ENCODE results near the gene CHRNB1.

CHRNB1 gene

DNA sequence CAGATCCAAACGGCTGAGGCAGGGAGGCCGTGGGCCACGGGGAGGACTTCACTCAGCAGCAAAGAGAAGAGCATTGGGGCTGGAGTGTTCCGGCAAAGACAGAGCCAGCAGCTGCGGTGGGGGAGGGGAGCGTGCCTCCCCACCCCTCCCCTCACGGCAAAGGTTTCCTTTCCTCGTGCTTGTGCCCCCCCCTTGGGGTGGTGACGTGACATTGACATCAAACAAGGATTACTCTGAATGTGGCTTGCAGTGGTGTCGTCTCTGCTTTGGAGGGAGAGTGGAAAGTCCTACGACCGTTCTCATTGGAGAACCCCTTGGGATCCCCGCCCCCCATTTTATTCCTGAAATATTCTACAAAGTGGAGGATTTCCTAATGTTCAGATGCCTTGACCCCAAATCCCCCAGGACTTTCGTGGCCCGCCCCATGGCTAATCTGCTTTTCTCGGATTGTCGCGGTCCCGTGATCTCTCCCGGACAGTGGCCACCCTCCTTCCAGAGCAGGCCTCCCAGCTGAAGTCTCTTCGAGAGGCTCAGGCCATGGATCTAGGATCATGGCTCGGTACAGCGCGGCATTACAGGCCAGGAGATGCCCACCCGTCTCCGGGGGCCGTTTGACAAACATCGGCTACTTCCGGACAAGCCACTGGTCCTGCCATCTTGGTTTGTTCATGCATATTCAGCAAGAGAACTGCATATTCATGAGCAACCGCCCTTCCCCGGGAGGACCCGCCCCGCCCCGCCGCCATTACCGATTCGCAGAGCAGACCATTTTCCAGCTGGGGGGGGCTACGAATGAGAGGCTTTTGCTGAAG, 38.6 kb downstream of the CHRNB1 start:
- DNase-seq (ENCODE audit: low spot score) (peak; percentile 83), FAIRE-seq (no peak)

DNA sequence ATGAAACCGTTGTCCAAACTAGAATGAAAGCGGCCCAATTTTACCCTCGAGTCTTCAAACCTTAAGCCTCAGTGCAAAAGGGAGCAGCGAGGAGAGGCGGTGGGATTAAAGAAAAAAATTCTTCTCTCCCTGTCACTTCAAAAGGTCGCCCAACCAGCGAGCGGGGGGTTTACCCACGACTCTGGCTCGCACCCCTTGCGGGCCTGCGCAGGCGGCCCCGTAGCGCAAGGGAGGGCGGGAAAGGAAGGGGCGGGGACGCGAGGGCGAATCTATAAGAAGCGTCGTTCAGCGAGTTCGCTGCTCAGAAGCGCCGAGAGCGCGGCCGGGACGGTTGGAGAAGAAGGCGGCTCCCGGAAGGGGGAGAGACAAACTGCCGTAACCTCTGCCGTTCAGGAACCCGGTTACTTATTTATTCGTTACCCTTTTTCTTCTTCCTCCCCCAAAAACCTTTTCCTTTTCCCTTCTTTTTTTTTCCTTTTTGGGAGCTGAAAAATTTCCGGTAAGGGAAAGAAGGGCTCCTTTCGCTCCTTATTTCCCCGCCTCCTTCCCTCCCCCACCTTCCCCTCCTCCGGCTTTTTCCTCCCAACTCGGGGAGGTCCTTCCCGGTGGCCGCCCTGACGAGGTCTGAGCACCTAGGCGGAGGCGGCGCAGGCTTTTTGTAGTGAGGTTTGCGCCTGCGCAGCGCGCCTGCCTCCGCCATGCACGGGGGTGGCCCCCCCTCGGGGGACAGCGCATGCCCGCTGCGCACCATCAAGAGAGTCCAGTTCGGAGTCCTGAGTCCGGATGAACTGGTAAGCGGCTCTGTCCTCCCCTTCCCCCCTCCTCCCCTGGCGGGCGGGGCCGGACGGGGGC, 39.4 kb downstream of the CHRNB1 start, which contains the start of gene POLR2A:
TSS of gene POLR2A (plus strand) at position 300 of the 852 bp plus-strand sequence.
- peak; percentile 40 for FAIRE-seq

GRCh38 chr17:7484919-7485377, 40.1 kb downstream of the CHRNB1 start:
- FAIRE-seq (no peak), DNase-seq (ENCODE audit: low spot score) (no peak)

More for the DNA sequence above, 39.4 kb downstream of the CHRNB1 start, which contains the start of gene POLR2A:
- peak; percentile 96 for DNase-seq (ENCODE audit: low spot score)

GRCh38 chr17:7486181-7486580, 41.3 kb downstream of the CHRNB1 start:
- no peak for DNase-seq (ENCODE audit: low spot score)
- no peak for FAIRE-seq

GRCh38 chr17:7490144-7490543, 45.3 kb downstream of the CHRNB1 start:
- FAIRE-seq (no peak), DNase-seq (ENCODE audit: low spot score) (no peak)

DNA sequence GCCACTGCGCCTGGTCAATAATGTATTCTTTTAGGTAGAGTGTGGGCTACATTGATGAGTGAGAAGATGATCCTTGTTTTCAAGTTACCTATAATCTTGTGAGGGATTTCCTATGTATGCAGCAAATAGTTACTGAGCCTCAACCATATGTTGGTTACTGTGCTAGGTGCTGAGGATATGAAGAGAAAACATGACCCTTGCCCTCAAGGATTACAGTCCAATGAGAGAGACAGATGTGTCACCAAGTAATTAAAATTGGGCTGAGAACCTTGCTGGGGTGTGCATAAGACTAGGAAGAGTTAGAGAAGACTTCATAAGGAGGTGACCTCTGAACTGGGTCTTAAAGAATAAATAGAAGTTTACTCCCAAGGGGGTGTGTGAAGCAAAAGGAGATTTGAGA, 46.7 kb downstream of the CHRNB1 start:
- no peak for FAIRE-seq
- no peak for DNase-seq (ENCODE audit: low spot score)

DNA sequence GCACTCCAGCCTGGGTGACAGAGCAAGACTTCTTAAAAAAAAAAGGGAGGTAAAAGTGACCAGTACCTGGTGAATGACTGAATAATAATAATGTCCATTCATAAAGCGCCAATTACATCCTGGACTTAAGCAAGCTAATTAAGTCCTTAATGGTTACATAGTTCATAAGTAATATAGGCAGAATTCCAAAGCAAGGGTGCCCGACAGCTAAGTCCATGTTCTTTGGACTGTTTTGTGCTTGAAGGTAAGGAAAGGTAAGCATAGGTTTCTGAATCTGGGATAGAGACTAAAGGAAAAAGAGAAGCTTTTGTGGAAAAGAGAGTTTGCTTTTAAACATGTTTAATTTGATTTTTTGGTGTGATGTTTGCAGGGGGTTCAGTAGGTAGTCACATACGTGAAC, 49.1 kb downstream of the CHRNB1 start:
- DNase-seq (ENCODE audit: low spot score) (no peak), FAIRE-seq (no peak)

DNA sequence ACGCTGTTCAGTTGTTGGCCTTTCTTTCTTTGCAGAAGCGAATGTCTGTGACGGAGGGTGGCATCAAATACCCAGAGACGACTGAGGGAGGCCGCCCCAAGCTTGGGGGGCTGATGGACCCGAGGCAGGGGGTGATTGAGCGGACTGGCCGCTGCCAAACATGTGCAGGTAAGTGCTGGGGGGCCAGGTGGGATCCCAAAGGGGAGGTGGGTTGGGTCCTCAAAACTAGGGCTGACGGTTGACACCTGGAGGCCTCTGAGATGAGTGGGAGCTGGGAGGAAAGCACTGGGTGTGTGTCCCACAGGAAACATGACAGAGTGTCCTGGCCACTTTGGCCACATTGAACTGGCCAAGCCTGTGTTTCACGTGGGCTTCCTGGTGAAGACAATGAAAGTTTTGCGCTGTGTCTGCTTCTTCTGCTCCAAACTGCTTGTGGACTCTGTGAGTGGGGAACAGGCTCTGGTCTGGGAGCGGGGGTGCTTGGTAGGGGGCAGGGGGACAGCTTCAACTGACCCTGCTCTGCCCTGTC, 51.1 kb downstream of the CHRNB1 start:
- DNase-seq (ENCODE audit: low spot score): no peak
- no peak for FAIRE-seq

DNA sequence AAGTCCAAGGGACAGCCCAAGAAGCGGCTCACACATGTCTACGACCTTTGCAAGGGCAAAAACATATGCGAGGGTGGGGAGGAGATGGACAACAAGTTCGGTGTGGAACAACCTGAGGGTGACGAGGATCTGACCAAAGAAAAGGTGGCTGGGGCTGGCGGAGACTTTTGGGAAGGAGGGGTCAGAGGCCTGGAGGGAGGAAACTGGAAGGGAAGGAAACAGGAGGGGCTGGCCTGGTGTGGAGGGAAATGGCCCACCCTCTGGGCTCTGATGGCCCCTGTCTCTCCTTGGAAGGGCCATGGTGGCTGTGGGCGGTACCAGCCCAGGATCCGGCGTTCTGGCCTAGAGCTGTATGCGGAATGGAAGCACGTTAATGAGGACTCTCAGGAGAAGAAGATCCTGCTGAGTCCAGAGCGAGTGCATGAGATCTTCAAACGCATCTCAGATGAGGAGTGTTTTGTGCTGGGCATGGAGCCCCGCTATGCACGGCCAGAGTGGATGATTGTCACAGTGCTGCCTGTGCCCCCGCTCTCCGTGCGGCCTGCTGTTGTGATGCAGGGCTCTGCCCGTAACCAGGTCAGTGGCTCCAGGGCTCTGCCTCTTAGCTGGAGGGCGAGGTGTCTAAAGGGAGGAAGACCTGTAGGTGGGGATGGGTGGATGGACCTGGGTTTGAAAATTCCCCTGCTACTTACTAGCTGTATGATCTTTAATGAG, 51.8 kb downstream of the CHRNB1 start:
- DNase-seq (ENCODE audit: low spot score): no peak

GRCh38 chr17:7497228-7497627, 52.4 kb downstream of the CHRNB1 start:
- no peak for FAIRE-seq
- no peak for DNase-seq (ENCODE audit: low spot score)

More for the DNA sequence above, 51.8 kb downstream of the CHRNB1 start:
- FAIRE-seq: no peak

- DNase-seq (ENCODE audit: low spot score) (no peak), FAIRE-seq (no peak)
Observed at GRCh38 chr17:7497636-7498035, 52.8 kb downstream of the CHRNB1 start.

DNA sequence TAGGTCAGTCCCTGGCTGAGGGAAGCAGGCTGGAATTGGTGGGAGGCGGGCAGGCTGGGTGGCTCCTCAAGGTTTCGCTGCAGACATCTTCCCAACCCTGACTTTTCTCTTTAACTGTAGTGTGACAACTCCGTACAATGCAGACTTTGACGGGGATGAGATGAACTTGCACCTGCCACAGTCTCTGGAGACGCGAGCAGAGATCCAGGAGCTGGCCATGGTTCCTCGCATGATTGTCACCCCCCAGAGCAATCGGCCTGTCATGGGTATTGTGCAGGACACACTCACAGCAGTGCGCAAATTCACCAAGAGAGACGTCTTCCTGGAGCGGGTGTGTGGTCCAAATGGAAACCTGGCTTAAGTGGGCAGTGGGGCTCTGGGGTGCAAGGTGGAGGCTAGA, 54.3 kb downstream of the CHRNB1 start:
- no peak for DNase-seq (ENCODE audit: low spot score)
- no peak for FAIRE-seq

- DNase-seq (ENCODE audit: low spot score): no peak
Observed at GRCh38 chr17:7501729-7502128, 56.9 kb downstream of the CHRNB1 start.

DNA sequence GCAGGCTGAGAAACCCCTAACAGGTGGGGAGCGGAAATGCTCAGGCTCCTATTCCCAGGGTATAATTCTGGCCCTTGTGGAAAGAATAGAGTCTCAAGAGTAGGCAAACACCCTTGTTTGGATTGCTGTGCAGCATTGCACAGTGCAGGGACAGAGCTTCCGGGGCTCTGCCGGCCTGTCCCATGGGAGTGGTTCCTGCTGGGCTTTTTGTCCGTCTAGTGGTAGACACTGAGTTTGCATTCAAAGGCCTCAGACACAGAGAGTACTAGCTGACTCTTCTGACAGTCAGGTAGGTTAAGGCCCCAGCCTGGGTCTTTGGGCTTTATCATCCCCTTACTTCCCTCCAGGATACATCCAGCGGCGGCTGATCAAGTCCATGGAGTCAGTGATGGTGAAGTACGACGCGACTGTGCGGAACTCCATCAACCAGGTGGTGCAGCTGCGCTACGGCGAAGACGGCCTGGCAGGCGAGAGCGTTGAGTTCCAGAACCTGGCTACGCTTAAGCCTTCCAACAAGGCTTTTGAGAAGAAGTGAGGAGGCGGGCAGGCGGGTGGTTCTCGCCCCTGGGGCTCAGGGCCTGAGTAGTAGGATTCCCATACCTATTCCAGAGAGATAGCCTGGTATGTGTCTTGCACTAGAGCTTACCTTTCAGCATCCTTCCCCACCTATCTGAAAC, 57.4 kb downstream of the CHRNB1 start:
- DNase-seq (ENCODE audit: low spot score) (no peak), FAIRE-seq (no peak)

More at GRCh38 chr17:7501729-7502128, 56.9 kb downstream of the CHRNB1 start:
- no peak for FAIRE-seq

DNA sequence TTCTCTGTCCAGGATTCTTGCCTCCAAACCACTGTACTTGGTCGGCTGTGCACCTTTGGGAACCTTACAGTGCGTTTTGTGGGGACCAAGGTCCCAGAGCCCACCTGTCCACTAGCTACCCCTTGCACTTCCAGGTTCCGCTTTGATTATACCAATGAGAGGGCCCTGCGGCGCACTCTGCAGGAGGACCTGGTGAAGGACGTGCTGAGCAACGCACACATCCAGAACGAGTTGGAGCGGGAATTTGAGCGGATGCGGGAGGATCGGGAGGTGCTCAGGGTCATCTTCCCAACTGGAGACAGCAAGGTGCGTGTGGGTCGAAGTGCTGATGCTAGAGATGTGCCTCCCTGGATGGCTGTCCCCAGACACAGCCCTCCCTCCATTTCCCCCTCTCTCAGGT, 58.1 kb downstream of the CHRNB1 start:
- DNase-seq (ENCODE audit: low spot score) (no peak), FAIRE-seq (no peak)

DNA sequence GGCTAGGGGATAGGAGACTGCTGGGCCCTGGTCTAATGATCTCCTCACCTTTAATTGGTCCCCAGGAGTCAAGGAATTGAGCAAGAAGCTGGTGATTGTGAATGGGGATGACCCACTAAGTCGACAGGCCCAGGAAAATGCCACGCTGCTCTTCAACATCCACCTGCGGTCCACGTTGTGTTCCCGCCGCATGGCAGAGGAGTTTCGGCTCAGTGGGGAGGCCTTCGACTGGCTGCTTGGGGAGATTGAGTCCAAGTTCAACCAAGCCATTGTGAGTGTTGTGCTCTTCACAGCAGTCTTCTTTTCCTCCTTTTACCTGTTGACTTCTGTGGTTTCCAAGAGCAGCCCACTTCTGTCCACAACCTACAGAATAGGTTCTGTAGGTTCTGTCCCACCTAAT, 58.7 kb downstream of the CHRNB1 start:
- DNase-seq (ENCODE audit: low spot score): no peak
- FAIRE-seq: no peak

All from urothelium cell line (cell line).